ENCODE results near the gene NXT1. TPM values are rescaled to one million over a fixed set of nuclear protein-coding genes. Genes with fewer than 3 reads are reported as not detected.
"Not testable (repeated sequence)": the region's sequence is repeated elsewhere in the genome, so short reads cannot be mapped to it uniquely, and the experiment has no call there.

NXT1 gene
- total RNA-seq, 1 donor from 2014 or later, result 17.0 TPM

DNA sequence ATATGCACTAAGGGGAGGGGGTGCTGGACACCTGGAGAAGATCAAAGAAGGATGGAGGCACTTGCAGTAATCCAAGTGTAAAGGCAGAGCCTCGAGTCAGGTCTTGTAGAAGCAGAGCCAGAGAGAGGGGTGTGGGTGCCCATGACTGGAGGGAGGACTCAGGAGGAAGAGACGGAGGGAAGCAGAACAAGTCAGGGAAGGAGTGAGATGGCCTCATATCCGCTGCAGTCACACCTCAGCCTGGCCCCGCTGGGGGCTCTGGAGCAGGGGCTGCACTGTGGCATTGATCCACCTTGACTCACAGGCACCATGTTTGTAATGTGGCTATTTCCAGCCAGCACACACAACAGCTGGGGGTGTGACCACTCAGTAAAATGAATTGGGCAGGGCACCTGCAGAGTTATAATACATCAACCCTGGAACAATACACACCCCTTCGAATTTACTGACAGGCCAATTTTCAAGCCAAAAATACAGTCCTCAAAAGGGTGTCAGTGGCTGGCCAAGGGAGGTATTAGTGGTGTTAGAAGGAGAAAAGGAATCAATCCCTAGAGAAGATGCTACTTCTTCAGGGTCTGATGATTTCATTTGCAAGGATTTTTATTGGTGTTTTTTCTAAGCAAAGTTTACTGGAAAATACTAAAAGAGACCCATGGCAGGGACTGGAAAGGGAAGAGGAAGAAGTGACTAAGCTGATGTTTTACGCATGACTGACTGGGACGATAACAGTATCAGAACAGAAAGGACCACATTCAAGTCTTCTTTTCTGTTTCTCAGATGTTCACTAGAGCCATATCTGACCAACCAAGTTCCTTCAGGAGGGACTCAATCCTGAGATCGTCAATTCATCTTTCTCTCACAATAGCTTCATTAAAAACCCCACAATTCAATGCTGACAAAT, 18.9 kb upstream of the NXT1 start:
- peak; percentile 27 for DNase-seq (ENCODE audit: low read depth)

DNA sequence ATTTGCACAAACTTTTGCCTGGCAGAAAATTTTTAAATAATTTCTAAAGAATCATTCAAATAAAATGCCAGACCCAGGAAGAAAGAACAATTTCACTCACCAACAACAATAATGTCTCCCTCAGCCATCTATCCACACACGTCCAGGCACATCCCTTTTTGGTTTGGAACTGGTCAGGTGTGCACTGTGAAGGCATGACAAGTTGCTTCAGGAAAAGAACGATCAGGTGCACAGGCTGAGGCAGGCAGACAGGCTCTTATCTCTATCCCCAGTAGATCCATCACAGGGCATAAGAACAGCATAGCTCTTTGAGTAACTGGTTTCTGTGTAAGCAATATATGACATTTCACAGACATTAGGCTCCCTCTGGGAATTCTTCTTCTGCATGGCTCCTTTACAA, 18.1 kb upstream of the NXT1 start:
- DNase-seq (ENCODE audit: low read depth), result no peak

DNA sequence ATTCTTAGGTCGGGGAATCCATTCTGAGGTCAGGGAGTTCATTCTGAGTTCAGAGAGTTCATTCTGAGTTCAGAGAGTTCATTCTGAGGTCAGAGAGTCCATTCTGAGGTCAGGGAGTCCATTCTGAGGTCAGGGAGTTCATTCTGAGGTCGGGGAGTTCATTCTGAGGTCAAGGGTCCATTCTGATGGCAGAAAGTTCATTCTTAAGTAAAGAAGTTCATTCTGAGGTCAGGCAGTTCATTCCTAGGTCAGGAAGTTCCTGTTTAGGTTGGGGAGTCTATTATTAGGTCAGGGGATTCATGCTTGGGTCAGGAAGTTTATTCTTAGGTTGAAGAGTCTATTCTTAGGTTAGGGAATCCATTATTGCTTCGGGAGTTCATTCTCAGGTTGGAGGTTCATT, 16.5 kb upstream of the NXT1 start:
- DNase-seq (ENCODE audit: low read depth), result no peak

DNA sequence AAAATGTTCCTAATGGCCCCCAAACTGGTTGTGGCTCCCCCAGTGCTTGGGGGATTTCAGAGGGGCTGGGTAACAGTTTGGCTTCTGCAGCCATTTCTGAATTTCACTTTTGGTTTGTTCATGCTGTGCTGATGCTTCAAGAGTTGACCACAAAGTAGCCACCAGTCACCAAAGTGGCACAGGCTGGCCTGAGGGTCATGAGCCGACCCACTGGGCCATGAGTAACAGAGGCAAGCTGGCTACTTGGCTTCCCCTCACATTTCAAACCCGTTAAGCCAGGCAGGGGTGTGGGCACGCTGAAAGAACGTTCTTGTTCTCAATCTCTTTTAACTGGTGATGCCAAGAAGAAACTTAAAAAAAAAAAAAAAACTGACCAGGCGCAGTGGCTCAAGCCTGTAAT, 15.1 kb upstream of the NXT1 start:
- DNase-seq (ENCODE audit: low read depth), result no peak

DNA sequence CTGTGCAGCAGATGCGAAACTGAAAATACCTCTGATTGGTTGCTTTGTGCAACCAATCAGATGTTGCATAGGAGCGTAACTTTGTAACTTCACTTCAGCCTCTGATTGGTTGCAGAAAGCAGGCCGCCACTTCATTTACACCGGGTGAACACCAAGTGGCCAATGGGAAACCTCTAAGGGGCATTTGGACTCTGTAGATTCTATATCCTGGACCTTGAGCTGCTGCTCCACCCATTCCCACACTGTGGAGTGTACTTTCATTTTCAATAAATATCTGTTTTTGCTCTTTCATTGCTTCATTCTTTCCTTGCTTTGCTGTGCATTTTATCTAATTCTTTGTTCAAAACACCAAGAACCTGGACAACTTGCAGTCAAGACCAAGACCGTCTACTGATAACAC, 14.1 kb upstream of the NXT1 start:
- DNase-seq (ENCODE audit: low read depth), result no peak

DNA sequence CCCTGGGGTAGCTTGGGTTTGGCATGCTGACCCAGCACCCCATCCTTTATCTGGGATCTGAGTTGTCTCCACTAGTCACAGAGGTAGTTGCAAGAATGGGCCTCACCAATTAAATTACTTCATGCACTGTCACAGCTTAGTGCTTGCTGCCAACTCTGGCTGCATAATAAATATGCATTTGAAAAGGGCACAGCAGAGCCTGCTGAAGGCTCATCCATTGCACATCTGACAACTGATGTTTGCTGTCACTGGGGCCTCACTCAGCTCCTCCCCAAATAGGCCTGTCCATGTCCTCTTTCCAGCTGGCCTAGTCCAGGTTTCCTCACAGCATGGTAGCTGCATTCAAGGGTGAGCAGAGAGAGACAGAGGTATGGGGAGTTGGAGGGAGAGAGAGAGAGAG, 13.3 kb upstream of the NXT1 start:
- no peak for DNase-seq (ENCODE audit: low read depth)

DNA sequence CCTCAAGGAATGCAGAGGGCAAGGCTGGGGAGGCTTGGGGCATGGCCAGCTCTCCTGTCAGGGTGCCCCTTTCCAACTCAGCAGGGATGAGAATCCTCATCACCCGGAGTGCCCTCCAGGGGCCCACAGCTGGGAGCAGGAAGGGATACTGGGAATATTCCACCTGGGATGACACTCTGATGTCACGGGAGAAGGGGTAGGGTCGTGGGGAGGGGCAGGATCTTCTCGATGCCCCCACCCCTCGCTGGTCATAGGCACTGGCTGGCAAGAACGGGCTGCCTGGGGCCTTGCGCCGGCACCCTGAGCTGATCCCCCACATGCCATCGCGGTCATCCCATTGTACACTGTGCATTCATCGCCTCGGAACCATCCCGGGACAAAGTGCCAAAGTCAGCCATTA, 10.6 kb upstream of the NXT1 start:
- DNase-seq (ENCODE audit: low read depth), result no peak

DNA sequence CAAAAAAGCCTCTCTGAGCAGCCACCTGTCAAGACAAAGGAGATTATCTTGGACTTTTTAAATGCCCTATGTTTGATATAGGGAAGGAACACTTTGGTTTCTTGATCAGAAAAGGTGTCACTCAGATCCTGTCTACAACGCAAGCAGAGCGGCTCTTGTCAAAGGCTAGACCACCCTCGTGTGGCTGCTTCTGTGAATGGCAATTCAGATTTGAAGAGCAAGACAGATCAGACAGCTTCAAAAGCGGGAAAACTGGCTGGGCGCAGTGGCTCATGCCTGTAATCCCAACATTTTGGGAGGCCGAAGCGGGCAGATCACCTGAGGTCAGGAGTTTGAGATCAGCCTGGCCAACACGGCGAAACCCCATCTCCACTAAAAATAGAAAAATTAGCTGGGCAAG, 10.1 kb upstream of the NXT1 start:
- peak; percentile 64 for DNase-seq (ENCODE audit: low read depth)

DNA sequence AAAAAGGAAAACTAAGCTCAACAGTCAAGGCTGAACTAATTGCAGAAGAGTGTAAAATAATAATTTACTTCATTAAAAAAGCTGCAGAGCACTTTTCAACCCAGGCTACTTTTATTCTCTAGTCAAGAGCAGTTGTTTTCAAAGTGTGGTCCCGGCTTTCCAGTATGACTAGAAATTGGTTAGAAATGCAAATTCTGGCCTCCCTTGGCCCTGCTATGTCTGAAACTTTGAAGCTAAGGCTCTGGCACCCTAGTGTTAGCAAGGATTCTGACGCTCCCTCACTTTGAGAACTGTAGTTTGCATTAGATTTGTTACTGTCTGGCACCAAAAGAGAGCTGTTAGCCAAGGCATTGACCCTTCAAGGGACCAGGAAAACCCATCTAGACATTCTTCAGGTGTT, 9.5 kb upstream of the NXT1 start:
- DNase-seq (ENCODE audit: low read depth), result no peak

DNA sequence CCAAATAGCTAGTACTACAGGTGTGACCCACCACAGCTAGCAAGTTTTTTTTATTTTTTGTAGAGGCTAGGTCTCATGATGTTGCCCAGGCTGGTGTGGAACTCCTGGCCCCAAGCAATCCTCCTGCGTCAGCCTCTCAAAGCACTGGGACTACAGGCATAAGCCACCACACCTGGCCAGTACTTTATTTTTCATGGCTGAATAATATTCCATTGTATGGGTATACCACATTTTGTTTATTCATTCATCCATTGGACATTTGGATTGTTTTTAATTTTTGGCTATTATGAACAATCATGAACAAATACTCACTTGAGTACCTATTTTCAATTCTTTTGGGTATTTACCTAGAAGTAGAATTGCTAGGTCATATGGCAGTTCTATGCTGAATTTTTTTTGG, 7.0 kb upstream of the NXT1 start:
- no peak for DNase-seq (ENCODE audit: low read depth)

DNA sequence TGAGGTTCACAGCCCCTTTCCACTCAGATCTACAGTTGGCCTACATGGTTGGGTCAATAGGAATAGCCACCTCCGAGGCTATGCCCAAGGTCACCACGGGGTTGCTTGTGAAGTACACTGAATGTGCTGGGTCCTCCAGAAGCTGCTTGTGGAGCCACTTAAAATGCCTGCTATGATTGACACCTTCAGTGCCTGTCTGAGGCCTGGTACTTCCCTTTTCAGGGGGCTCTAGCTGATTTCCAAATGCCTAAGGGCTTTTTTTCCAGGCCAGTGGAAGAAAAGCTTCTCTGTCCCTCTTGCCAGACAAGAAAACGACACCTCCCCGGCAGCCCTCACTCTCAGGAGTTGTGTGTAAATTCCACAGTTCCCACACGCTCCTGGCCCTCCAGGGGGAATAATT, 6.3 kb upstream of the NXT1 start:
- DNase-seq (ENCODE audit: low read depth), result no peak

DNA sequence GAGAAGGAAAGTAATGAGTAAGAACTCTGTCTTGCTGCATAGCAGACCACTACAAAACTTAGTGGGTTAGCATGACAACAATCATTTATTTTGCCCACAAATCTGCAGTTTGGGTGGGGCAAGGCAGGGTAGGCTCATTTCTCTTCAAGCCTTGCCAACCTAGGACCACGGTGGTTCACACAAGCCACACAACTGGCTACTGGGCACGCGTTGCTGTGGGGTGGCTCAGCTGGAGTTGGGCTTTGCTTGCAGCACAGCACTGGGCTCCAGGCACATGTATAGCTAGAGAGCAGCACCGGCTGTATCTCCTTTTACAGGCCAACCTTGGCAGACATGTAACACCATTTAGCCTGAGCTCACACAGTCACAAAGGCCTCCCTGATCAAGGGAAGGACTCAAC, 4.6 kb upstream of the NXT1 start:
- no peak for DNase-seq (ENCODE audit: low read depth)

DNA sequence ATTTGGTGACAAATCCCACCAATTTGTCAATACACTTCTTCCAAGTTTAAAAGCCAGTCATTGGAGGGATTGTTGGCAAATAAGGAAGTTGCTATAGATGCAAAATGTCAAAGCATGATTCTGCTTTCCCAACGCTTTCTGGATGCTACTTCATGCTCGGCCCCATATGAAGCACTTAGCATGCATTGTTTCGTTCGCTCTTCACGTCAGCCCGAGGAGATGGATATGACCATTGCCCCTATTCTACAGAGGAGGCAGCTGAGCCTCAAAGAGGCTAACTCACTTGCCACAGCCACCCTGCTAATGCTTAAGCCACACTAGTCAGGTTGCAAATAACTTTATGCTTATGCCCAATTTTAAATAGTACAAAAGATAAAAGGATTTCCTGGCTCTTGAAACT, 2.8 kb upstream of the NXT1 start:
- no peak for DNase-seq (ENCODE audit: low read depth)

DNA sequence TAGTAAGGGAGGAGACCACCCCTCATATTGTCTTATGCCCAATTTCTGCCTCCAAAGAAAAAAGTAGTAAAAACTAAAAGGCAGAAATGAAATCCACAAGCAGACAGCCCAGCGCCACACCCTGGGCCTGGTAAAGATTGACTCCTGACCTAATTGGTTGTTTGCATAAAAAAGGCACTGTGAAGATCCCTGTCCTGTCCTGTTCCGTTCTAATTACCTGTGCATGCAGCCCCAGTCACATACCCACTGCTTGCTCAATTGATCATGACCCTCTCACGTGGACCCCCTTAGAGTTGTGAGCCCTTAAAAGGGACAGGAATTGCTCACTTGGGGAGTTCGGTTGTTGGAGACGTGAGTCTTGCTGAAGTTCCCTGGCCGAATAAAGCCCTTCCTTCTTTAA, 2.1 kb upstream of the NXT1 start:
- not testable (repeated sequence) for DNase-seq (ENCODE audit: low read depth)

DNA sequence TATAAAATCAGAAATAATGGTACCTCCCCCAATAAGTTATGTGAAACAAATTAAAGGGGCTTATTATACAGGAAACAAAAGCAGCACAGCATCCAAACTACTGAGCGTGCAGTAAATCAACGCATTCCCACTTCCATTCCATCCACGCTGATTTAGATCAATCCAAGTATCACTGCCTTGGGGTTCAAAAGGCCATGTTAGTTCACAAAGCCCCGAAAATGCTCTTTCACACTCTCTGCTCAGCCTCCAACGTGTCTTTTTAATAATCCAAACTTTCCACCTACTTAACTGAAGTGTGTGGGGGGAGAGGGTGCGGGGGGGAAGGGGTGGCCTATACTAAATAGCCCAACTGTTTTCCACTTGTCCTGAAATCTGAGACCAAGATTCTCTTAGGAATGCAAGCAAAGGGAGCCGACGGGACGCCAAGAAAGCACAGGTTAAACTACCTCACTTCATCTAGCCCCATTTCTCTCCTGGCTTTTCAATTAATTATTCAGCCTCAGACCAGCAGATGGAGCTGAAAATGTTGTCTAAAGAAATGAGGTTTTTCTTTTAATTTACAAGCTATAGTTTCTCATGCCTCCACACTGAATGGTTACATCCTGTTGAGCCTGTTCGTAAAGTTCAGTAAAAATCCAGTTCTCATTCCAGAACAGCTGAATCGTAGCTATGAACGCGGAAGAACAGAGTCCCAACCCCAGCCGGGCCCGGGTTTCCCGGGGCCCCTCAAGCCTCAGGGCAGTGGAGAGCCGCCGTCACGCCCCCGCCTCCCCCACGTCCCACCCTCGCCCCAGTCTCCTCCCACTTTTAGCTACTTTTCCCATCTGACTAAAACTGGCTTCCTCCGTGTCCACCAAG, 1.0 kb upstream of the NXT1 start:
- DNase-seq (ENCODE audit: low read depth), result peak; percentile 74

DNA sequence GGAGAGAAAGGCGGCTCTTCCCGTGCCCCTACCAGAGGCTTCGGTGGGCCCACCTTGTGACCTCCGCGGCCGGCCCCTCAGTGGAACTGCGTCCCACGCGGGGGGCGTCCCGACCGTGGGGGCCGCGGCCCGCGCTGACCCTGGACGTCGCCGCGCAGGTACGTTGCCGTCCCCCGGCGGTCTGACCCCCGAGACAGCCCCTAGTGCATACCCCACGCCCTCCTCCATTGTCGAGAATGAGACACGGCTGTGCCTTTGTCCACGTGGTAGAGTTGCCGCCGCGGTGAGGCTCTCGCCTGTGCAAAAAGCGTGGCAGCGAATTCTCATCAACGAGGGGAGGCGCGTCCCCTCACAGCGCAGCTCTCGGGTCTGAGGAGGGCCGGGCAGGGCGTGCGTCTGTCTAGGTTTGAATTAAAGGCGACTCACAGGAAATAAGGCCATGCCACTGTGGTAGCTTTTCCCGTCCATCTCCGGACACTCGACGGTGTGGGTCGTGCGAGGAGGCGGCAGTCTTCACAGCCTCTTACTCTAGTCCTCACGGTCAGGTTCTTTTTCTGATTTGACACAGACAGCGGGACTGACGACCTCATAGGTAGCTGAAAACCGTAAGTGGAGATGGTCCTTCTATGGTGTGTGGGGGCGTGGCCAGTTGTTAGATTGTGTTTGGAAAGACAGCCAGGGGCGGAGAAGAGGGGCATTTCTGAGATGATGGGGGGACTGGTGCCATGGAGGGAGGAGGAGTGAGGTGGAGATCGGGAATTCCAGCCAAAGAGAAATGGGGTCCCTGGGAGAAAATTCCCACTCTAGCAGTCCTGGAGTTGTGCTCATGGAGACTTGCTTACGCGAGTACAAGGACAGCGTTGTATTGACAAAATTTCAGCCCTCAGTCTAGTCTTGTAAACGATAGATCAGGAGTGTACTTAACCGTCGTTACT, 580 bp downstream of the NXT1 start:
- DNase-seq (ENCODE audit: low read depth), result peak; percentile 29

DNA sequence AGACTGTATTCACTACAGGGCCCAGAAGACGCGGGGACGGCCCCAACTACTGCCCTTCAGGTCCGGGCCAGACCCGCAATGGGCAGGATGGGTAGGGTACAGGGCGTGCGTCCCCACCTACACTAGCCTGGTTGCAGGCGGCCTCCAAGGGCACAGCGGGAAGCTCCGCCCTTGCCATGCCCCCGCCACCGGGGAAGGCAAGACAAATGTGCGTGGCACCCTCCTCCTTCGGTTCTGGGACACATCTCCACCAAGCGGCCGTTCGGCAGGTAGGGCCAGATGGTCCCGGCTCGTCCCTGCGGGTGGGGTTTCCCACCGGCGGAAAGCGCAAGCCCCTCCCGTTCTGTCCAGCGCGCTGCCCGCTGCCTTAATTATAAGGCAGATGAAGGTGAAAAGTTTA, 5.6 kb downstream of the NXT1 start:
- DNase-seq (ENCODE audit: low read depth), result no peak

DNA sequence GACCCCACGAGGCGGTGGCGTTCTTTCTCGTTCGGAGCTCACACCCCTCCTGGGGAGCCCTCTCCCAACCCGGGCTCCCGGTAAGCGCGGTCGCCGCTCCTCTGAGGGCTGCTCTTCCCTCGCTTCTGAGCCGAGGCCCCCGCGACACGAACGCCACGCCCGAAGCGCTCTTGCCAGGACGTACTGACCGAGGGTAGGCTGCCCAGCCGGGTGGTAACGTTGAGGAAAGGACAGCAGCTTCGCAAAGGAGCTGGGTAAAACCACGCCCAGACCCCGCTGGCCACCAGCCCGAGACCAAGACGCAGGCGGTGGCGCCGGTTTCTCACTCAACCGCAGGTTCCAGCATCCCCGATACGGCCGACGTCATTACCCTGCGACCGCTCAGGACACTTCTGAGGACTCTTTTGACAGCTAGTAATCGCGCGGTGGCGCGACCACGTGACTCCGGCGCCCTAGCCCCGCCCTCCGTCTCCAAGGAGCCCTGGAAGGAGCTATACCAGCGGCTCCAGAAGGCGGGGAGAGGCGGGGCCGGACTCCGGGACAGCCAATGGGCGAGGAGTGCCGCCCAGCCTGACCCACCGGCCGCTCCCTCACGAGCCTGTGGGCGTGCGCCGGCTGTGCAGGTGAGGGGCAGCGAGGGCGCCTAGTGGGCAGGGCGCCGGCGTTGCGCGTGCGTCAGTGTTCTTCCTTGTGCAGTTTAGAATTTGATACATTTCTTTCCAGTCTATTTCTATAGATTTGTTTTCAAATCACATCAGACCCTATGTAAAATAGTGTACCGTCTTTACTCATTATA, 7.4 kb downstream of the NXT1 start:
- peak; percentile 97 for DNase-seq (ENCODE audit: low read depth)

DNA sequence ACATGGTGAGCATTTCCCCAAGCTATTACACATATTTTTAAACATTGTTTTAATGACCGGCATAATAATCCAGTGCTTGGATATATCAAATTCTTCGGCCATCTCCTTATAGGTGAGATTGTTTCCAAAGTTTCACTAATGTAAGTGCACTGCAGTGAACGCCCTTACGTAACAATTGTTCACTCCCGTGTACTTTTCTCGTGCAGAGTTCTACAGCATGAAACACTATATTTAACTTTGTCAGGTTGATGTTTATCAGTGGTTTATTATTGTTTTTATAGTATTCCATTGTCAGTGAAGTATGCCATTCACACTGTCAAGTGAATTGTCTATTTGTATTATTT, 7.9 kb downstream of the NXT1 start:
- DNase-seq (ENCODE audit: low read depth), result no peak

DNA sequence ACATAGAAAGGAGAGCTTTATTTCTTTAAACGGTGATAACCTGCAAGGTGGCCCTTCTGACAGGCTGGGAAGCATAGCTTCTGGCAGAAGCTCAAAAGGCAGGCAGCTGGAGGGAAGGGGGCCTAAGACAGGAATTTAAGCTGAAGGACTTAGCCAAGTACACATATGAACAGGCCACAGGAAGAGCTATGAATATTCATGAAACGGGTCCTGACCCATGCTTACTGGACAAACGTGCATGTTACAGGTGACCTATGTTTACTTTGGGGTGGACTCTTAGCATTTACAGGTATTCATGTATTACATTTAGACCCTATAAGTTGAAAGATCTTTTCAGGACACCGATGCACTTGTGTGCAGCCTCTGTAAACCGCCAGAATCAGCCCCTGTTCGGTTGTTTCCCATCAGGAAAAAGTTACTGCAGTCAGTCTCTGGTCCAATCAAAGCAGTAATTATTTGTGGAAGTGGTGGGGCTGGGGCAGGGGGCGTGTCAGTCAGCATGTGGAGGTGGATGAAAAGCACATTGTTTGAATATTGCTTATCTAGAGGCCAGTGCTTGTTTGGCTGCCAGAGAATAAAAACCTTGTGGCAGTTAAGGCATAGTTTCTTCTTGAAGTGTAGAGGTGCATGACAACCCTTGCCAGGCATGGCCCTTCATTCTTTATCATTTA, 8.5 kb downstream of the NXT1 start:
- no peak for DNase-seq (ENCODE audit: low read depth)

DNA sequence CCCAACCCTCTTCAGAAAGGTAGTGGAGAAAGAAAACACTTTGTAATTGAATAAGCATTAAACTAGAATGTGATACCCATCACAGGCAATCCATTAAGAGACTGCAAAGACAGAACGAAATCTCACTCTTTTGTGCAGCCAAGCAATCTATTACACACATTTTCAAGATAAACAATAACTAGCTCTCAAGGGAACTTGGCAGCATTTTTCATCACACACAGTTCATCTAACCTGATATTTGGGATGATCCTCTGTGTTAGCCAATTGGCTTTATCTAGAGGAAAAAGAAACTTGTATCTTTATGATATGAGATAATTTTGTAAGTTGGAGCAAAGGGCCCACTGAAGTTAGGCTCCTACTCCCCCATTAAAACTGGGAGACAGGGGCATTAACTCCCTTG, 9.9 kb downstream of the NXT1 start:
- DNase-seq (ENCODE audit: low read depth), result no peak
